Natural killer cell (primary cell): ENCODE measurements around the gene GABRA6. TPM values are rescaled to one million over a fixed set of nuclear protein-coding genes. Genes with fewer than 3 reads are reported as not detected.

ENCODE experiments used
- total RNA-seq, 4 donors: library from RNA; stranded (reverse); fragments of 120-200 nt in 1 of 4; gene quantifications; one replicate each; pipeline versions ENCODE4 v1.2.3 to v1.2.4, GENCODE V29; 2013 to 2022

The GABRA6 gene
- total RNA-seq, 3 donors from 2014 or later (not counting 1 experiment from before 2014, with no cell fraction given) = not detected

Other genes with a start within 250 kb of the GABRA6 start
- not detected for gene GABRB2, start 139.0 kb upstream of the GABRA6 start, total RNA-seq
- gene GABRA1, start 162.4 kb downstream of the GABRA6 start, total RNA-seq = not detected